GM19035 (cell line): ENCODE results near the gene MPC2.
A peak's percentile ranks its signal among the peaks of the same experiment; 100 is the strongest.
"Not testable (repeated sequence)": the region's sequence is repeated elsewhere in the genome, so short reads cannot be mapped to it uniquely, and the experiment has no call there.

ENCODE experiments used
- ATAC-seq: cut with Tn5 transposase; IDR thresholded peaks from one replicate; pipeline ENCODE4 v1.9.1; 2021; ENCODE audit not compliant: unreplicated experiment

The MPC2 gene

GRCh38 chr1:167935216-167936067, 1.4 kb downstream of the MPC2 start:
- ATAC-seq = peak; percentile 5

GRCh38 chr1:167934426-167935215, 2.3 kb downstream of the MPC2 start:
- ATAC-seq = no peak

- no peak for ATAC-seq
Measured at GRCh38 chr1:167933788-167934187, 3.1 kb downstream of the MPC2 start.

- ATAC-seq = no peak
Measured at GRCh38 chr1:167929725-167930124, 7.1 kb downstream of the MPC2 start.

GRCh38 chr1:167928919-167929318, 8.0 kb downstream of the MPC2 start:
- ATAC-seq = not testable (repeated sequence)

GRCh38 chr1:167928457-167928852, 8.4 kb downstream of the MPC2 start:
- no peak for ATAC-seq

GRCh38 chr1:167927046-167927754, 9.7 kb downstream of the MPC2 start:
- ATAC-seq = no peak

GRCh38 chr1:167926486-167926997, 10.3 kb downstream of the MPC2 start:
- ATAC-seq = no peak

GRCh38 chr1:167924543-167925231, 12.2 kb downstream of the MPC2 start:
- no peak for ATAC-seq

GRCh38 chr1:167924102-167924501, 12.8 kb downstream of the MPC2 start:
- ATAC-seq = no peak

GRCh38 chr1:167923324-167924056, 13.4 kb downstream of the MPC2 start:
- no peak for ATAC-seq

GRCh38 chr1:167922611-167923074, 14.2 kb downstream of the MPC2 start:
- no peak for ATAC-seq

GRCh38 chr1:167922023-167922422, 14.8 kb downstream of the MPC2 start:
- ATAC-seq = no peak

GRCh38 chr1:167916766-167917511, 19.9 kb downstream of the MPC2 start:
- ATAC-seq = no peak

- ATAC-seq = no peak
Measured at GRCh38 chr1:167915569-167915968, 21.3 kb downstream of the MPC2 start.

- ATAC-seq = no peak
Measured at GRCh38 chr1:167913895-167914496, 22.9 kb downstream of the MPC2 start, which contains the start of gene ADCY10. TSS of gene ADCY10 (minus strand) at chr1:167914134. CDS start at chr1:167905140, 8,994 bp downstream.

- no peak for ATAC-seq
Measured at GRCh38 chr1:167912294-167912693, 24.6 kb downstream of the MPC2 start.

GRCh38 chr1:167911413-167911812, 25.5 kb downstream of the MPC2 start:
- no peak for ATAC-seq

GRCh38 chr1:167910530-167910929, 26.3 kb downstream of the MPC2 start:
- no peak for ATAC-seq
